NT2/D1 (cell line): ENCODE measurements around the gene HNRNPF.
"Not testable (repeated sequence)": the region's sequence is repeated elsewhere in the genome, so short reads cannot be mapped to it uniquely, and the experiment has no call there.

Source experiments
- DNase-seq: peaks from one replicate; pipeline ENCODE4 v3.0.0-alpha.2; 2011; ENCODE audit warnings: low read depth, low spot score
- H3K27me3 ChIP-seq: 2 replicates; pipeline ENCODE4 v1.6.0; 2011; ENCODE audit warnings: mild to moderate bottlenecking; ENCODE audit not compliant: insufficient read length, insufficient read depth
- H3K36me3 ChIP-seq: 2 replicates; pipeline ENCODE4 v1.6.1; 2011; ENCODE audit warnings: mild to moderate bottlenecking, low read length, mixed read lengths; ENCODE audit not compliant: insufficient read depth, insufficient read length
- H3K4me1 ChIP-seq: 2 replicates; pipeline ENCODE4 v1.5.1; 2011; ENCODE audit not compliant: insufficient read depth, insufficient read length
- H3K4me3 ChIP-seq: 2 replicates; pipeline ENCODE4 v1.5.1; 2011; ENCODE audit warnings: low read depth; ENCODE audit not compliant: insufficient read length
- H3K9ac ChIP-seq: 2 replicates; pipeline ENCODE4 v1.6.0; 2011; ENCODE audit warnings: low read depth; ENCODE audit not compliant: insufficient read length
- H3K9me3 ChIP-seq: 2 replicates; pipeline ENCODE4 v1.5.1; 2011; ENCODE audit warnings: mild to moderate bottlenecking, low read length; ENCODE audit not compliant: insufficient read depth
- SUZ12 ChIP-seq: IDR thresholded peaks from 2 replicates; pipeline ENCODE4 v1.6.1; 2011; ENCODE audit not compliant: insufficient read length, insufficient read depth; ENCODE audit errors: extremely low read depth
- YY1 ChIP-seq: IDR thresholded peaks from 2 replicates; pipeline ENCODE4 v1.6.1; 2011; ENCODE audit not compliant: insufficient read length, insufficient read depth
- ZNF274 ChIP-seq: IDR thresholded peaks from 2 replicates; pipeline ENCODE4 v1.6.1; 2011; ENCODE audit warnings: mild to moderate bottlenecking, low read depth, low read length

HNRNPF gene

DNA sequence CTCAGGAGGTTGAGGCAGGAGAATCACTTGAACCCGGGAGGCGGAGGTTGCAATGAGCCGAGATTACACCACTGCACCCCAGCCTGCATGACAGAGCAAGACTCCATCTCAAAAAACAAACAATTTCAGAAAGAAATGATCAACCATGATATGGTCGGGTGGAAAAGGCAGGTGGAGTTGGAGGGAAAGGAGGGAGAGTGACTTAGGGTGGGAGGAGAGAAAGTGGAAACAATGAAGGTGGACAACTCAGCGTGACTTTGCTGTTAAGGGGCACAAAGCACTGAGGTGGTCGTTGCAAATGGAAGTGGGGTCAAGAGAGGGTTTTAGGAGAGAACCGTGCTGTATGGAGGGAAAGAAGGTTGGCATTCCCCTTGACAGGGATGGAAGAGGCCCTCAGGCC, 67.5 kb downstream of the HNRNPF start:
- TF ChIP-seq ZNF274, result no peak
- TF ChIP-seq SUZ12, result no peak
- no peak for TF ChIP-seq YY1
- Histone ChIP-seq H3K27me3 (no peaks in the 10 kb centered on the region), H3K4me1 (peaks cover 20% of the 10 kb centered on the region), H3K9me3 (no peaks in the 10 kb centered on the region), H3K4me3 (no peak overlapping the region), H3K9ac (no peak overlapping the region), H3K36me3 (no peaks in the 10 kb centered on the region)
- no peak for DNase-seq

GRCh38 chr10:43340619-43341018, 68.4 kb downstream of the HNRNPF start:
- TF ChIP-seq SUZ12 (no peak), YY1 (no peak), ZNF274 (no peak)
- Histone ChIP-seq H3K4me3 (no peak overlapping the region), H3K27me3 (no peaks in the 10 kb centered on the region), H3K9me3 (no peaks in the 10 kb centered on the region), H3K9ac (no peak overlapping the region), H3K4me1 (peaks cover 20% of the 10 kb centered on the region), H3K36me3 (no peaks in the 10 kb centered on the region)
- no peak for DNase-seq

DNA sequence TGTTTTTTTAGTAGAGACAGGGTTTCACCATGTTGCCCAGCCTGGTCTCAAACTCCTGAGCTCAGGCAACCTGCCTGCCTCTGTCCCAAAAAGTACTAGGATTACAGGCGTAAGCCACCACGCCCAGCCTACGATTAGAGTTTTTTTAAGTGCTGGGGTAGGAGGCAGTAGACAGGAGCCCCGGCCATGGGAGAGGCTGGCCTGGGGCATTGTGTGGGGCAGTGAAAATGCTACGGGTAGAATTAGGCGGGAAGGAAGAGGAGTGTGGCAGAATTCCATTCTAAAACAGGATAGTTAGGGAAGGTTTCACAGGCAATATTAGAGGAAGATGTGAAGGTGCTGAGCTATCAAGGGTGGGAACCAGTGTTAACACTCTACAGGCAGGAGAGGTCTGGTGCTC, 68.9 kb downstream of the HNRNPF start:
- Histone ChIP-seq H3K4me3 (no peak overlapping the region), H3K9me3 (no peaks in the 10 kb centered on the region), H3K27me3 (no peaks in the 10 kb centered on the region), H3K9ac (peak overlapping the region; percentile 21), H3K36me3 (no peaks in the 10 kb centered on the region), H3K4me1 (peaks cover 20% of the 10 kb centered on the region)
- no peak for TF ChIP-seq SUZ12
- no peak for TF ChIP-seq YY1
- TF ChIP-seq ZNF274, result no peak
- no peak for DNase-seq

DNA sequence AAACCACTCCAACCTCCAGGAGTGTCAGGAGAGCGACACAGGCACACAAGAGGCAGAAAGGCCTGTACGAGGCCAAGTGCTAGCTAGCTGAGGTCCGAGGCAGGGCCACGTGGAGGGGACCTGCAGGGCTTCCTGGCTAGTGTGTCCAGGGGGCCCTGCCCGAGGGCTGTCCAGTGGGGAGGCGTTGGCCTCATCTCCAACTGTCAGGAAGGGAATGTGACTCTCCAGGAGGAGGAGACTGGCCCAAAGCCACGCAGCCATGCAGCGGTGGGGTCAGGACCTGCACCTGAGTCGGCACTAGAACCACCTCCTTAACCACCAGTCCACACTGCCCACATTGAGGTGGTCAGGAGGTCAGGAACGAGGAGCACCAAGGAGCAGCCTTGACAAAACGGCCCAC, 69.8 kb downstream of the HNRNPF start:
- TF ChIP-seq YY1 (no peak), SUZ12 (no peak), ZNF274 (no peak)
- H3K4me3 ChIP-seq, result no peak overlapping the region
- H3K36me3 ChIP-seq, result no peaks in the 10 kb centered on the region
- peak overlapping the region; percentile 56 for H3K9ac ChIP-seq
- no peaks in the 10 kb centered on the region for H3K27me3 ChIP-seq
- H3K9me3 ChIP-seq, result no peaks in the 10 kb centered on the region
- DNase-seq, result no peak
- peaks cover 20% of the 10 kb centered on the region for H3K4me1 ChIP-seq

DNA sequence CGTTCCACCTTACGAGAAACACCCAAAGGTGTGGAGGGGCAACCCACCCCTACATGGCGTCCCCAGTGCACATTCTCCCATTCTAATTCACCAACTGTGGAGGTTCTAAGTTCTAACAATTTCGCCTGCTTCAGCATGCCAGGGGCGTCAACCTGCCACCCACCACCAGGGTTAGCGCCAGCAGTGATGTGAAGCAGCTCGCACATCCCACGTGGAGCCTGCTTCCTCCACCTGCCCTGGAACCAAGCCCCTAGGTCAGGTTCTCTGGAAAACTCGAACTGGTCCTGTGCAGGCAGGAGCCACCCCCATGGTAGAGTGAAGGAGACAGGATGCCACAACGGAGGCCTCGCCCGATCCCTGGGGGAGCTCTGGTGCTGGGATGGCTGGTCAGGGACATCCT, 70.9 kb downstream of the HNRNPF start:
- Histone ChIP-seq H3K36me3 (no peaks in the 10 kb centered on the region), H3K9me3 (no peaks in the 10 kb centered on the region), H3K27me3 (no peaks in the 10 kb centered on the region), H3K9ac (peak overlapping the region; percentile 71), H3K4me3 (no peak overlapping the region), H3K4me1 (peaks cover 20% of the 10 kb centered on the region)
- DNase-seq, result no peak
- no peak for TF ChIP-seq ZNF274
- TF ChIP-seq SUZ12, result no peak
- no peak for TF ChIP-seq YY1

DNA sequence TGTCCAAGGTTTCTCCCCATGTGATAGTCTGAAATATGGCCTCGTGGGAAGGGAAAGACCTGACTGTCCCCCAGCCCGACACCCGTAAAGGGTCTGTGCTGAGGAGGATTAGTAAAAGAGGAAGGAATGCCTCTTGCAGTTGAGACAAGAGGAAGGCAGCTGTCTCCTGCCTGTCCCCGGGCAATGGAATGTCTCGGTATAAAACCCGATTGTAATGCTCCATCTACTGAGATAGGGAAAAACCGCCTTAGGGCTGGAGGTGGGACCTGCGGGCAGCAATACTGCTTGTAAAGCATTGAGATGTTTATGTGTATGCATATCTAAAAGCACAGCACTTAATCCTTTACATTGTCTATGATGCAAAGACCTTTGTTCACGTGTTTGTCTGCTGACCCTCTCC, 71.5 kb downstream of the HNRNPF start:
- H3K9ac ChIP-seq, H3K27me3 ChIP-seq, H3K4me3 ChIP-seq, DNase-seq, H3K9me3 ChIP-seq, H3K36me3 ChIP-seq: not testable (repeated sequence)
- H3K4me1 ChIP-seq, result peaks cover 20% of the 10 kb centered on the region

DNA sequence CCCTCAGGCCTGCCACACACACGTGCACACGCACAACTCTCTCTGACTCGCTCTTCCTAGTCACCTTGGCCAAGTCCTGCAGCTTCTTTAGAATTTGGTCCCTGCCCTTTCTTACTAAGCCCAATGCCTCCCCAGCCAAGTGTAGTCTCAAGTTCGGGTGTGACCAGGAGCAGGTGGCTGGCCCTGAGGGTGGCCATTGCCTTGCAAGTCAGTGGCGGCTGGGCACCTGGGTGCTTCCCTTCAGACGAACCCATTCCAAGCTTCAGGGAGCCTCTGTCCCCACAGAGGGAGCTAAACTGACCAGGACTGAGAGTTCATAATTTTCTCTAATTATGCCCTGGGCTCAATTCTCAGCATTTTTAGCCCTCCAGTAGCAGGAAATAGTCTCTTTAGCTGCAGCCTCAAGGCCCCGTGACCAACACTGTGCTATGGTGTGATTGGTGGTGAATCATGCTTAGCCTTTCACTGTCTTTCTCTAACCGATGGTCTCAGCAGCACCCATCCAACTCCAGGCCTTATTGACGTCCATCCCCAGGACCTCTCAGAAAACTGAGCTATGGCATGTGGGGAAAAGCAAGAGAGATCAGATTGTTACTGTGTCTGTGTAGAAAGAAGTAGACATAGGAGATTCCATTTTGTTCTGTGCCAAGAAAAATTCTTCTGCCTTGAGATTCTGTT, 72.2 kb downstream of the HNRNPF start:
- no peak for TF ChIP-seq YY1
- TF ChIP-seq ZNF274, result no peak
- no peak for TF ChIP-seq SUZ12
- Histone ChIP-seq H3K27me3 (no peaks in the 10 kb centered on the region), H3K4me1 (peaks cover 16% of the 10 kb centered on the region), H3K4me3 (no peak overlapping the region), H3K9me3 (no peaks in the 10 kb centered on the region), H3K9ac (peak overlapping the region; percentile 34), H3K36me3 (no peaks in the 10 kb centered on the region)
- no peak for DNase-seq

- H3K4me1 ChIP-seq, result peaks cover 16% of the 10 kb centered on the region
- H3K4me3 ChIP-seq, result no peak overlapping the region
- TF ChIP-seq SUZ12 (no peak), YY1 (no peak), ZNF274 (no peak)
- no peaks in the 10 kb centered on the region for H3K27me3 ChIP-seq
- no peak overlapping the region for H3K9ac ChIP-seq
- no peaks in the 10 kb centered on the region for H3K36me3 ChIP-seq
- no peak for DNase-seq
- no peaks in the 10 kb centered on the region for H3K9me3 ChIP-seq
These were observed 72.9 kb downstream of the HNRNPF start for GRCh38 chr10:43336061-43336460.
